ENCODE measurements around the gene EVI5. TPM values are rescaled to one million over a fixed set of nuclear protein-coding genes. Genes with fewer than 3 reads are reported as not detected.
A peak's percentile ranks its signal among the peaks of the same experiment; 100 is the strongest.

EVI5 gene
- total RNA-seq, 4 donors from 2014 or later, result 39.5 to 49.7 (median 48.6) TPM

- Histone ChIP-seq H3K9me3 (no peaks in the 10 kb centered on the region), H3K36me3 (no peaks in the 10 kb centered on the region), H3K4me3 (no peak overlapping the region), H3K27me3 (no peaks in the 10 kb centered on the region), H3K27ac (peak overlapping the region in 1 of 4 donors; percentile 8), H3K4me1 (peaks cover 0 to 6% (median 0%) of the 10 kb centered on the region in 3 donors)
- ATAC-seq, result no peak
- 88 to 89% methylated on average over 1 of the region's 1 CpG for WGBS, 2 donors (ENCODE audit: low coverage in 1 of 2)
- TF ChIP-seq EP300 (IDR thresholded peaks at IDR 0.05), result no peak
- TF ChIP-seq CTCF (IDR thresholded peaks at IDR 0.05), result no peak
- TF ChIP-seq POLR2AphosphoS5 (IDR thresholded peaks at IDR 0.05), result no peak
- TF ChIP-seq POLR2A (IDR thresholded peaks at IDR 0.05), result no peak
Measured at GRCh38 chr1:92805216-92805615, 20.3 kb upstream of the EVI5 start.

GRCh38 chr1:92804721-92805201 is 19.9 kb upstream of the EVI5 start:
- peak; percentile 91 for ATAC-seq

GRCh38 chr1:92803140-92803887 is 18.4 kb upstream of the EVI5 start:
- 92 to 95% methylated on average over 7 of the region's 7 CpGs for WGBS, 2 donors (ENCODE audit: low coverage in 1 of 2)
- Histone ChIP-seq H3K27ac (no peak overlapping the region), H3K36me3 (no peaks in the 10 kb centered on the region), H3K4me3 (no peak overlapping the region), H3K9me3 (no peaks in the 10 kb centered on the region), H3K4me1 (peaks cover 0 to 6% (median 0%) of the 10 kb centered on the region in 3 donors), H3K27me3 (no peaks in the 10 kb centered on the region)
- no peak for ATAC-seq
- no peak for TF ChIP-seq CTCF (IDR thresholded peaks at IDR 0.05)
- no peak for TF ChIP-seq POLR2A (IDR thresholded peaks at IDR 0.05)
- no peak for TF ChIP-seq EP300 (IDR thresholded peaks at IDR 0.05)
- no peak for TF ChIP-seq POLR2AphosphoS5 (IDR thresholded peaks at IDR 0.05)

More at GRCh38 chr1:92804721-92805201, 19.9 kb upstream of the EVI5 start:
- TF ChIP-seq POLR2AphosphoS5 (IDR thresholded peaks at IDR 0.05) (no peak), POLR2A (IDR thresholded peaks at IDR 0.05) (no peak), CTCF (IDR thresholded peaks at IDR 0.05) (no peak), EP300 (IDR thresholded peaks at IDR 0.05) (no peak)
- Histone ChIP-seq H3K9me3 (no peaks in the 10 kb centered on the region), H3K27me3 (no peaks in the 10 kb centered on the region), H3K4me1 (peaks cover 0 to 6% (median 0%) of the 10 kb centered on the region in 3 donors), H3K36me3 (no peaks in the 10 kb centered on the region), H3K4me3 (peak overlapping the region in 1 of 2 donors; percentile 11), H3K27ac (peak overlapping the region in 1 of 4 donors; percentile 8)
- 3 to 20% methylated on average over 7 of the region's 7 CpGs for WGBS, 2 donors (ENCODE audit: low coverage in 1 of 2)

GRCh38 chr1:92797961-92798360 is 13.1 kb upstream of the EVI5 start:
- 48 to 50% methylated on average over 1 of the region's 1 CpG for WGBS, 2 donors (ENCODE audit: low coverage in 1 of 2)
- TF ChIP-seq POLR2AphosphoS5 (IDR thresholded peaks at IDR 0.05) (no peak), EP300 (IDR thresholded peaks at IDR 0.05) (no peak), CTCF (IDR thresholded peaks at IDR 0.05) (no peak), POLR2A (IDR thresholded peaks at IDR 0.05) (no peak)
- ATAC-seq, result no peak
- no peaks in the 10 kb centered on the region for H3K27me3 ChIP-seq
- peaks cover 0 to 5% (median 0%) of the 10 kb centered on the region in 3 donors for H3K9me3 ChIP-seq
- no peak overlapping the region for H3K4me3 ChIP-seq
- no peaks in the 10 kb centered on the region for H3K36me3 ChIP-seq
- no peak overlapping the region for H3K27ac ChIP-seq
- H3K4me1 ChIP-seq, result no peaks in the 10 kb centered on the region

GRCh38 chr1:92797297-92797696 is 12.4 kb upstream of the EVI5 start:
- no peak overlapping the region for H3K27ac ChIP-seq
- no peaks in the 10 kb centered on the region for H3K36me3 ChIP-seq
- no peaks in the 10 kb centered on the region for H3K27me3 ChIP-seq
- H3K4me1 ChIP-seq, result no peaks in the 10 kb centered on the region
- no peak overlapping the region for H3K4me3 ChIP-seq
- TF ChIP-seq EP300 (IDR thresholded peaks at IDR 0.05) (no peak), POLR2A (IDR thresholded peaks at IDR 0.05) (no peak), POLR2AphosphoS5 (IDR thresholded peaks at IDR 0.05) (no peak), CTCF (IDR thresholded peaks at IDR 0.05) (no peak)
- ATAC-seq, result no peak
- peaks cover 0 to 5% (median 0%) of the 10 kb centered on the region in 3 donors for H3K9me3 ChIP-seq

Data from gastroesophageal sphincter (tissue), 4 donors.